Sigmoid colon (tissue), 4 donors: ENCODE measurements around the gene PTH1R.

Experiments
- CTCF ChIP-seq, 4 experiments: fragments of 450-650 bp in 3 of 4; fragments of 200-600 bp in 1 of 4; IDR thresholded peaks; one replicate each; pipeline ENCODE4 v1.5.1; 2016 to 2019; ENCODE audit warnings: antibody characterized with exemption in 4 of 4, mild to moderate bottlenecking in 3 of 4, moderate library complexity in 2 of 4
- POLR2A ChIP-seq, 2 donors: fragments of 450-650 bp; IDR thresholded peaks; one replicate each; pipeline ENCODE4 v1.6.1; 2016; ENCODE audit warnings: antibody characterized with exemption in 2 of 2, mild to moderate bottlenecking in 2 of 2, moderate library complexity in 2 of 2
- POLR2AphosphoS5 ChIP-seq, 4 donors: sonication (generic); formaldehyde crosslinking; IDR thresholded peaks; one replicate each; pipeline ENCODE4 v1.6.1; 2017; ENCODE audit warnings: antibody characterized with exemption in 4 of 4

GRCh38 chr3:46907271-46907670 is 29.8 kb downstream of the PTH1R start:
- TF ChIP-seq POLR2A (IDR thresholded peaks at IDR 0.05), result no peak
- TF ChIP-seq CTCF (IDR thresholded peaks at IDR 0.05), result no peak
- TF ChIP-seq POLR2AphosphoS5 (IDR thresholded peaks at IDR 0.05), result no peak
